ENCODE measurements around the gene GOT1.
A peak's percentile ranks its signal among the peaks of the same experiment; 100 is the strongest.

Gene GOT1

GRCh38 chr10:99432881-99433280 is 2.5 kb upstream of the GOT1 start:
- no peak for DNase-seq

GRCh38 chr10:99432047-99432446 is 1.6 kb upstream of the GOT1 start:
- DNase-seq: no peak

GRCh38 chr10:99431190-99431760 is 851 bp upstream of the GOT1 start:
- DNase-seq: no peak

- no peak for DNase-seq
Observed at GRCh38 chr10:99430116-99430450, 341 bp downstream of the GOT1 start.

GRCh38 chr10:99429517-99430095 is 818 bp downstream of the GOT1 start:
- no peak for DNase-seq

GRCh38 chr10:99427566-99428190 is 2.7 kb downstream of the GOT1 start:
- DNase-seq: no peak

- no peak for DNase-seq
Observed at GRCh38 chr10:99426689-99427088, 3.7 kb downstream of the GOT1 start.

- DNase-seq: no peak
Observed at GRCh38 chr10:99425204-99425603, 5.2 kb downstream of the GOT1 start.

- no peak for DNase-seq
Observed at GRCh38 chr10:99424656-99425055, 5.8 kb downstream of the GOT1 start.

GRCh38 chr10:99422529-99423096 is 7.8 kb downstream of the GOT1 start:
- DNase-seq: no peak

- DNase-seq: no peak
Observed at GRCh38 chr10:99421233-99421739, 9.1 kb downstream of the GOT1 start.

- no peak for DNase-seq
Observed at GRCh38 chr10:99419688-99420087, 10.7 kb downstream of the GOT1 start.

GRCh38 chr10:99418910-99419624 is 11.4 kb downstream of the GOT1 start:
- no peak for DNase-seq

- DNase-seq: no peak
Observed at GRCh38 chr10:99412099-99412498, 18.3 kb downstream of the GOT1 start.

GRCh38 chr10:99411546-99411945 is 18.9 kb downstream of the GOT1 start:
- no peak for DNase-seq

- DNase-seq: no peak
Observed at GRCh38 chr10:99410876-99411275, 19.5 kb downstream of the GOT1 start.

GRCh38 chr10:99410146-99410545 is 20.3 kb downstream of the GOT1 start:
- DNase-seq: no peak

GRCh38 chr10:99406149-99406548 is 24.3 kb downstream of the GOT1 start:
- no peak for DNase-seq

- no peak for DNase-seq
Observed at GRCh38 chr10:99403674-99404073, 26.8 kb downstream of the GOT1 start.

GRCh38 chr10:99399664-99400063 is 30.8 kb downstream of the GOT1 start:
- DNase-seq: no peak

- no peak for DNase-seq
Observed at GRCh38 chr10:99396471-99396870, 34.0 kb downstream of the GOT1 start.

GRCh38 chr10:99395750-99396445 is 34.5 kb downstream of the GOT1 start:
- peak; percentile 30 to 45 for DNase-seq

All from NCI-H2081 (cell line).